OCI-LY1 (cell line): ENCODE results near the gene CIPC.

Experiments used
- EZH2 ChIP-seq: fragments of 200-600 bp; sonication (generic), shearing (Covaris generic); IDR thresholded peaks from 2 replicates; pipeline ENCODE4 v1.8.0; 2017; ENCODE audit warnings: borderline replicate concordance, mixed run types, mild to moderate bottlenecking, antibody characterized with exemption, low read length, moderate library complexity, mixed read lengths
- TF ChIP-seq, protein P1 (sequence below): fragments of 200-600 bp; sonication (generic), shearing (Covaris generic); IDR thresholded peaks from 2 replicates; pipeline ENCODE4 v1.5.1; 2017; ENCODE audit warnings: mild to moderate bottlenecking, antibody characterized with exemption, low read length, moderate library complexity, mixed read lengths

- TF ChIP-seq, protein P1, sequence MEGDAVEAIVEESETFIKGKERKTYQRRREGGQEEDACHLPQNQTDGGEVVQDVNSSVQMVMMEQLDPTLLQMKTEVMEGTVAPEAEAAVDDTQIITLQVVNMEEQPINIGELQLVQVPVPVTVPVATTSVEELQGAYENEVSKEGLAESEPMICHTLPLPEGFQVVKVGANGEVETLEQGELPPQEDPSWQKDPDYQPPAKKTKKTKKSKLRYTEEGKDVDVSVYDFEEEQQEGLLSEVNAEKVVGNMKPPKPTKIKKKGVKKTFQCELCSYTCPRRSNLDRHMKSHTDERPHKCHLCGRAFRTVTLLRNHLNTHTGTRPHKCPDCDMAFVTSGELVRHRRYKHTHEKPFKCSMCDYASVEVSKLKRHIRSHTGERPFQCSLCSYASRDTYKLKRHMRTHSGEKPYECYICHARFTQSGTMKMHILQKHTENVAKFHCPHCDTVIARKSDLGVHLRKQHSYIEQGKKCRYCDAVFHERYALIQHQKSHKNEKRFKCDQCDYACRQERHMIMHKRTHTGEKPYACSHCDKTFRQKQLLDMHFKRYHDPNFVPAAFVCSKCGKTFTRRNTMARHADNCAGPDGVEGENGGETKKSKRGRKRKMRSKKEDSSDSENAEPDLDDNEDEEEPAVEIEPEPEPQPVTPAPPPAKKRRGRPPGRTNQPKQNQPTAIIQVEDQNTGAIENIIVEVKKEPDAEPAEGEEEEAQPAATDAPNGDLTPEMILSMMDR, result no peak
- no peak for TF ChIP-seq EZH2
These were observed 5.9 kb downstream of the CIPC start for GRCh38 chr14:77103951-77104350.
